Fibroblast of lung (primary cell): ENCODE results near the gene MAS1L. TPM values are rescaled to one million over a fixed set of nuclear protein-coding genes. Genes with fewer than 3 reads are reported as not detected.

Experiments used
- DNase-seq, 2 donors: peaks; one replicate each; pipeline versions ENCODE4 v3.0.0 to v3.0.0-alpha.2; 2010; ENCODE audit warnings: low read depth in 2 of 2
- H2AFZ ChIP-seq: 2 replicates; pipeline ENCODE4 v1.5.1; 2012; ENCODE audit warnings: low read length, control low read depth, inconsistent platforms
- H3K27ac ChIP-seq: 2 replicates; pipeline ENCODE4 v1.5.1; 2011; ENCODE audit warnings: low read length, control low read depth; ENCODE audit not compliant: insufficient read depth
- H3K27me3 ChIP-seq: 2 replicates; pipeline ENCODE4 v1.5.1; 2011; ENCODE audit warnings: mild to moderate bottlenecking, low read length; ENCODE audit not compliant: control insufficient read depth, insufficient read depth
- H3K36me3 ChIP-seq: 2 replicates; pipeline ENCODE4 v1.5.1; 2011; ENCODE audit warnings: low read length; ENCODE audit not compliant: control insufficient read depth, insufficient read depth
- H3K4me1 ChIP-seq: 2 replicates; pipeline ENCODE4 v1.5.1; 2011; ENCODE audit warnings: low read length; ENCODE audit not compliant: control insufficient read depth, insufficient read depth; ENCODE audit errors: extremely low read depth
- H3K4me2 ChIP-seq: 2 replicates; pipeline ENCODE4 v1.5.1; 2011; ENCODE audit warnings: low read length, control low read depth; ENCODE audit not compliant: insufficient read depth; ENCODE audit errors: extremely low read depth
- H3K4me3 ChIP-seq, 4 experiments: fragments of 200-600 bp in 1 of 4; sonication (generic) in 1 of 4; replicated peaks in 1 of 4; 2 replicates each; pipeline ENCODE4 v1.5.1; 2011 to 2016; ENCODE audit warnings: low read length in 4 of 4, low read depth in 3 of 4, mild to moderate bottlenecking in 3 of 4, control low read depth in 2 of 4, inconsistent platforms in 1 of 4, mixed read lengths in 1 of 4; ENCODE audit not compliant: insufficient read depth in 1 of 4; ENCODE audit errors: control extremely low read depth in 1 of 4
- H3K79me2 ChIP-seq: 2 replicates; pipeline ENCODE4 v1.5.1; 2012; ENCODE audit warnings: mild to moderate bottlenecking, low read length, inconsistent platforms; ENCODE audit not compliant: control insufficient read depth, insufficient read depth
- H3K9ac ChIP-seq: 2 replicates; pipeline ENCODE4 v1.5.1; 2011; ENCODE audit warnings: mild to moderate bottlenecking, low read length, control low read depth; ENCODE audit not compliant: insufficient read depth
- H3K9me3 ChIP-seq: 2 replicates; pipeline ENCODE4 v1.5.1; 2012; ENCODE audit warnings: low read depth, low read length; ENCODE audit not compliant: control insufficient read depth, insufficient read depth
- H4K20me1 ChIP-seq: 2 replicates; pipeline ENCODE4 v1.5.1; 2011; ENCODE audit warnings: low read length; ENCODE audit not compliant: control insufficient read depth, insufficient read depth; ENCODE audit errors: extremely low read depth
- CTCF ChIP-seq, 2 donors: IDR thresholded peaks in 1 of 2; conservative IDR thresholded peaks in 1 of 2; 1 replicate in 1 of 2; 2 replicates in 1 of 2; pipeline ENCODE4 v1.5.1; 2011 to 2012; ENCODE audit warnings: low read length in 2 of 2, control low read depth in 1 of 2, inconsistent platforms in 1 of 2, low read depth in 1 of 2, mild to moderate bottlenecking in 1 of 2
- EZH2 ChIP-seq: IDR thresholded peaks from 2 replicates; pipeline ENCODE4 v1.5.1; 2012; ENCODE audit warnings: low read length, control low read depth, mild to moderate bottlenecking; ENCODE audit errors: missing control alignments
- polyA plus RNA-seq, 2 donors: library from polyadenylated mRNA; depleted of rRNA in 1 of 2; stranded (reverse) in 1 of 2; unstranded in 1 of 2; fragments of >200 nt; gene quantifications; 2 replicates each; pipeline ENCODE4 v1.2.1, GENCODE V29; 2011 to 2012; ENCODE audit warnings: missing spikeins in 1 of 2
- total RNA-seq: library from RNA; depleted of rRNA; stranded (reverse); fragments of >200 nt; gene quantifications from 2 replicates; pipeline ENCODE4 v1.2.1, GENCODE V29; 2014

The MAS1L gene
- total and polyA plus RNA-seq, 2 donors (not counting 1 experiment from before 2014, with no cell fraction given) = not detected

- Histone ChIP-seq H3K4me2 (no peak overlapping the region), H3K36me3 (no peaks in the 10 kb centered on the region), H3K9ac (no peak overlapping the region), H3K4me1 (no peaks in the 10 kb centered on the region), H3K4me3 (no peak overlapping the region), H3K27ac (no peak overlapping the region), H3K79me2 (no peaks in the 10 kb centered on the region), H2AFZ (no peak overlapping the region), H4K20me1 (no peaks in the 10 kb centered on the region), H3K27me3 (no peaks in the 10 kb centered on the region), H3K9me3 (no peaks in the 10 kb centered on the region)
- TF ChIP-seq EZH2 (no peak), CTCF (conservative IDR thresholded peaks at IDR 0.05 in 1 of 2, IDR thresholded peaks at IDR 0.05 in 1 of 2; ENCODE audit: low read depth in 1 of 2, low read length in 2 of 2) (no peak)
- DNase-seq = no peak
These were observed 8.2 kb downstream of the MAS1L start for GRCh38 chr6:29479560-29479959.

GRCh38 chr6:29478740-29479139 is 9.0 kb downstream of the MAS1L start:
- no peaks in the 10 kb centered on the region for H3K79me2 ChIP-seq
- H3K4me3 ChIP-seq = no peak overlapping the region
- H3K9me3 ChIP-seq = no peaks in the 10 kb centered on the region
- H3K4me1 ChIP-seq = no peaks in the 10 kb centered on the region
- H3K36me3 ChIP-seq = no peaks in the 10 kb centered on the region
- DNase-seq = no peak
- H3K9ac ChIP-seq = no peak overlapping the region
- no peak for TF ChIP-seq EZH2
- TF ChIP-seq CTCF (conservative IDR thresholded peaks at IDR 0.05 in 1 of 2, IDR thresholded peaks at IDR 0.05 in 1 of 2; ENCODE audit: low read depth in 1 of 2, low read length in 2 of 2) = no peak
- no peak overlapping the region for H2AFZ ChIP-seq
- H3K27ac ChIP-seq = no peak overlapping the region
- H3K4me2 ChIP-seq = no peak overlapping the region
- H4K20me1 ChIP-seq = no peaks in the 10 kb centered on the region
- H3K27me3 ChIP-seq = no peaks in the 10 kb centered on the region

- Histone ChIP-seq H3K9me3 (no peaks in the 10 kb centered on the region), H4K20me1 (no peaks in the 10 kb centered on the region), H3K79me2 (no peaks in the 10 kb centered on the region), H3K4me2 (no peak overlapping the region), H3K9ac (no peak overlapping the region), H3K4me1 (no peaks in the 10 kb centered on the region), H3K4me3 (no peak overlapping the region), H3K27me3 (no peaks in the 10 kb centered on the region), H3K36me3 (no peaks in the 10 kb centered on the region), H3K27ac (no peak overlapping the region), H2AFZ (no peak overlapping the region)
- DNase-seq = no peak
- TF ChIP-seq EZH2 (no peak), CTCF (conservative IDR thresholded peaks at IDR 0.05 in 1 of 2, IDR thresholded peaks at IDR 0.05 in 1 of 2; ENCODE audit: low read depth in 1 of 2, low read length in 2 of 2) (no peak)
These were observed 9.8 kb downstream of the MAS1L start for GRCh38 chr6:29477923-29478450.
